ENCODE data around the gene WDFY4.

GRCh38 chr10:48764486-48764885, 79.8 kb downstream of the WDFY4 start:
- TF ChIP-seq CTCF (IDR thresholded peaks at IDR 0.05): no peak
- TF ChIP-seq POLR2A (IDR thresholded peaks at IDR 0.05): no peak

All from gastroesophageal sphincter (tissue), 3 donors.